Stimulated activated CD8-positive, alpha-beta memory T cell treated with anti-CD3 and anti-CD28 coated beads, Interleukin-2, amount 100 ng/mL, for 48 hours (primary cell): Measurements from ENCODE around the gene UBE2J2.

Source experiments
- DNase-seq, 2 donors: peaks; one replicate each; pipeline ENCODE4 v3.0.0-alpha.2; 2020; ENCODE audit warnings: low read depth in 2 of 2

Gene UBE2J2

DNA sequence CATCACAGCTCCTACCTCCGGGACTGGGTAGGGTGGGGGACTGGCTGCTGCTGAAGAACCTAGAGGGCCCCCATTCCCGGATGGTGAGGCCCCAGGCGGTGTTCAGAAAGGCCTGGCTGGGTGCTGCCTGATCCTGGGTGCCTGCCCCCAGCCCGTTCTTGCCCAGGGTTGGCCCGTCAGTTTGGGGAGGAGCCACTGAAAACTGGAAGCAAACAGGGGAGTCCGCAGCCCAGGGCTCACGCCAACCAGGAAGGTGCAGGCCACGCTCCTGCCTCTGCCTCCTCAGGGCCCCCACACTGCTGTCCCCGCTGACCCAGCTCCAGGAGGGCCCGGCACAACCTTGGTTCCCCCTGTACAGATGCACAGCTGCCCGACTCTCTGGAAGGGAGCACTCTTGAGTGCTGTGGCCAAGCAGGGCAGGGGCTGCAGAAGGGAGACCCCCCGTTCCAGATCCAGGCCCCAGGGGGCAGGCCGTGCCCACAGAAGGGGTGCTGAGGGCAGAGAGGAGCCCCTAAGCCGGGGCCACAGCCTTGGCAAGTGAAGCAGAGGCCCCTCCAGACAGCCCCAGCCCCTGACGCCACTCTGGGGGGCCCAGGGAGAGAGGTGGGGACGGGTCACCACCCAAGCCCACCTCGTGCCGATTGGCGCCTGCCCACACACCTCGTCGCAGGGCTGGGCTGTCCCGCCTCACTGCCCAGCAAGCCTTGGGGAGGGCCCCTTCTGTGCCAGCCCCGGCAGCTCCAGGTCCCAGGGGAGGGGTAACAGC, 32.6 kb downstream of the UBE2J2 start:
- DNase-seq = no peak

DNA sequence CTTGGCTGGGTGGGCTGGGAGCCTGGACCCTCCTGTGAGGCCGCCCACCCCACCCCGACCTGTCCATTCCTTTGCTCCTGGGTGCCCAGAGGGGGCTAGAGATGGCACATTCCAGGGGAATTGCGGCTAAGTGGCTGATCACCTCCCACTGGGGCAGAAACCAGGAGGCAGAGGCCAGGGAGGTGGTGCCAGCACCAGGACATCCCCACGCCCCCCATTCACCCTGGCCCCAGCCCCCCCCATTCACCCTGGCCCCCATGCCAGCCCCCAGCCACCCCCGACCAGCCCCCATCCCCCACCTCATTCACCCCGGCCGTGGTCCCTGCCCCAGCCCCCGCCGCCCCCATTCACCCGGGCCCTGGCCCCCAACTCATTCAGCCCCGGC, 33.3 kb downstream of the UBE2J2 start:
- DNase-seq = no peak

DNA sequence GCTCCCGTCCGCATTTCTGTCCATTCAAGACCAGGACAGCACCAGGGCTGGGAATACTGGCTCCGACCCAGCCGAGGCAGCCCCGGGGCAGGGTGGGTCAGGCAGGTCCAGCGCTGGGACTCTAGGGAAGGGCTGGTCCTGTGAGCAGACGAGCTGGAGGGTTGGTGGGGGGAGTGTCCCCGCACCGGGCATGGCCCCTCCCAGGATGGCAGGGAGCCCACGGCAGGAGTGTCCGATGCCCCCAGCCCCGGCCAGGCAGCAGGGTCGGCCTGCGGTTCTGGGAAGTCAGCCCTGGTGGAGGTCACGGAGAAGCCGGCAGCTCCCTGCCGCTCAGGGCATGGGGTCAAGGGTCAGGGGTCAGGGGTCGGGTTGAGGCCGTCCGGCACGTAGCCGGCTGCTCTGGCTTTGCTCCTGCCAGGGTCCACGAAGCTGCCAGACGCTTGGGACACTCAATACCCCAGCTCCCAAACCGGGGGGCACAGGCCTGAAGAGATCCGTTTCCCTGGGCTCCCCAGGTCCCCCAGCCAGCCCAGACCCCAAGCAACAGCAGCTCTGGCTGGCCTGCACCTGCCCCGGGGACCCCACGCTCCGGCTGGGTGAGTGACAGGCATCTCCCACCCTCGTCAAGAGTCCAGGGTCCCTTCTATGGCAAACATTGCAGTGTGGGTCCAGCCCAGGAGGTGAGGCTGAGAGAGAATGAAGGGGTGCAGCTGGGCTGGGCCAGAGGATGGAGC, 33.9 kb downstream of the UBE2J2 start:
- no peak for DNase-seq

DNA sequence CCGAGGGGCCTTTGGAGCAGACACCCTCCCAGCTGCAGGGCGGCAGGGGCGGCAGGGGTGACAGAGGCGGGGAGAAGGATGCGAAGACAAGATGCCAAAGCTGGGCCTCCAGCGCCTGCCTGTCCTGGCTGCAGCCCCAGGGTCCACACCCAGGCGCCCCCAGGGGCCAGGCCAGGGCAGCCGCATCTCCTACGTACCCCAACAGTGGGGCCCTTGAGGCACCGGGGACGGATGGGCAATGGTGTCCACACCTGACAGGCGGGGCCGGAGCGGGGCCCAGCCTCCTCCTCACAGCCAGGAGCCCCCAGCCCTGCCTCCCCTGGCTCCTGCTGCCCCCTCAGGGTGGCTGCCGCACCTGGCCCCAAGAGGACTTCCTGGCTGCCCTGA, 34.4 kb downstream of the UBE2J2 start:
- no peak for DNase-seq

DNA sequence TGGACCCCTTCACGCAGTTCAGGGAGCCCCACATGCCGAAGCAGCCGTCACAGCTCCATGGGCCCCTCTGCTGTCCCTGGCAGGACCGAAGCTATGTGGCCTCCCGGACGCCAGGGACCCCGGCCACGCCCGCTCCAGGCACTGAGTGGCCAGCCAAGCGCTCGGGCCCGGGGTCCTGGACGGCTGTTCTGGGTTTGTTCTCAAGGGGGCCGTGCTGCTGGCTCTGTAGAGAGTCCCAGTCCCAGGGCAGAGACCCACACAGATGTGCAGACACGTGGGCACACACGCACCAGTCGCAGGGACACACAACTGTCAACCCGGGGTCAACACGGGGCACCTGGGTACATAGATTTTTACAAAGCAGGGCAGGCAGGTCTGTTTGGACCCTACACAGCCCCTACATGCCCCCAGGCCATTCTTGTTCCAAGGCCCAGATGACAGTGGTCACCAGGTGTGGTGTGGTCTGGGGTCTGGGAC, 34.9 kb downstream of the UBE2J2 start:
- no peak for DNase-seq

DNA sequence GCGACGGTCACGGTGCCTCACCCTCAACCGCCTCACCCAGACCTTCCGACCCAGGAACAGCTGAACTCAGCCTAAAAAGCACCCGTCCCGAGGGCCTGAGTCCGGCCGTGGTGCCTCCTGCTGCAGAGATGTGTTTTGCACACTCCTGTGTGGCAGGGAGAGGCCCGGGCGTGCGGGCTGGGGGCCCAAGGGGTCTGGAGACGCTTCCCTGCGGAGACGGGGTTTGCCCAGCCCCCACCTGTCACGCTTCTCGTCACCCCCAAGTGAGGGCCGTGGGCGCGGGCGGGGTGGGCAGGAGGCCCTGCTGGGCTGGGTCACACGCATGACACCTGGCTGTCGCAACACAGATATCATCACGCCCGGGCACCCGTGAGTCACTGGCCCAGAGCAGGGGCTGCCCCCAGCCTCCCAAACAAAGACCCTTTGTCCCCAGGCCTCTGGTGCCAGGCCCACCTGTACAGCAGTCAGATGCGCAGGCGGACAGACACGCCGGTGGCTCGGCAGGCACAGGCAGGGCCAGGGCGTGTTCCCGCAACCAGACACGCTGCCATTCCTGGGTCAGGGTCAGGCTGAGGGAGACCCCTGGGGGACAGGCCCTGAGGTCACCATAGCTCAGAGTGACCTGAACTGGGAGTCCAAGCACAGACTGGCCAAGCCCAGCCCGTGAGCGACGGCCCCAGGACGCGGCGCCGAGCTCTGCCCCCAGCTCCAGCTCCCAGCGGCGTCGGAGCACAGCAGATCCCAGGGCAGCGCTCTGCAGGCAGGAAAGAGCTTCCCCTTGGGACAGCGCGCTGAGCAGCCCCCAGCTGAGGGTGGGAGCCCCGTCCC, 35.6 kb downstream of the UBE2J2 start:
- no peak for DNase-seq

DNA sequence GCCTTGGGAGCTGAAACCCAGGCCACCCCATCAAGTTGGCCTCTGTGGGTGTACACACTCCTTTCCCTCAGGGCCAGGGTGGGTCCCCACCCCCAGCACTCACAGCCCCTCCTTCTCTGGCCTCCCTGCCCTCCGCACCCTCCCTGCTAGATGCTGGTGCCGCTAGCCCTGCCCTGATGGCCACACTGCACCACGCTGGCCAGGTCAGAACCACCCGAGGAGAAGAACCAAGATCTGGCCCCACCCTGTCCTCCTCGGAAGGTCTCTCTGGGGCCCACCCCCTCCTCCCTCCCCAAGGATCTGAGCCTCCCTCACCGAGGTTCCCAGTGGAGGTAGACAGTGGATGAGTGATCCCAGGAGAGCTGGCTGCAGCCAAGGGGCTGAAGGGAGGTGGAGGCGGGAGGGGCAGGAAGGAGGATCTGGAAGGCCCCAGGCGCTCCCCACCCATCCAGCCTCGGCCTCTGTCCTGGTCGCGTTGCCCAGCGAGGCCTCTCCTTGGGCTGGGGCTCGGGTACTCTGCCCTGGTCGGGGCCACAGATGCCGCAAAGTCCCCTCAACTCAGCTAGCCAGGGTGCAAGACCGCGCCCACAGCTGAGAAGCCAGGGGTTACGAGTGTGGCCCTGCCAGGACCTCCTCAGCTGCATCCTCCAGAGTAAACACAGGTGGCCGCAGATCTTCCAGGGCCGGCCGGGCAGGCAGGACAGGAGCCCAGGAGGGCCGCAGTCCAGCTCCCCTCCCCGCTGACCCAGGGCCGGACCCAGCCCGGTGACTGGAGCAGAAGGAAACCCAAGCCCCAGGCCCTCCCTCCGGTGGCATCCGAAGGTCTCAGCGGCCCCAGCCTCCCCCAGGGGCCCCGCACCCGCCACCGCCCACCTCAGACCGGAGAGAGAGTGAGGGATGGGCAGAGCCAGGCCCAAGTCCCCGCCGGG, 36.4 kb downstream of the UBE2J2 start:
- DNase-seq = no peak

DNA sequence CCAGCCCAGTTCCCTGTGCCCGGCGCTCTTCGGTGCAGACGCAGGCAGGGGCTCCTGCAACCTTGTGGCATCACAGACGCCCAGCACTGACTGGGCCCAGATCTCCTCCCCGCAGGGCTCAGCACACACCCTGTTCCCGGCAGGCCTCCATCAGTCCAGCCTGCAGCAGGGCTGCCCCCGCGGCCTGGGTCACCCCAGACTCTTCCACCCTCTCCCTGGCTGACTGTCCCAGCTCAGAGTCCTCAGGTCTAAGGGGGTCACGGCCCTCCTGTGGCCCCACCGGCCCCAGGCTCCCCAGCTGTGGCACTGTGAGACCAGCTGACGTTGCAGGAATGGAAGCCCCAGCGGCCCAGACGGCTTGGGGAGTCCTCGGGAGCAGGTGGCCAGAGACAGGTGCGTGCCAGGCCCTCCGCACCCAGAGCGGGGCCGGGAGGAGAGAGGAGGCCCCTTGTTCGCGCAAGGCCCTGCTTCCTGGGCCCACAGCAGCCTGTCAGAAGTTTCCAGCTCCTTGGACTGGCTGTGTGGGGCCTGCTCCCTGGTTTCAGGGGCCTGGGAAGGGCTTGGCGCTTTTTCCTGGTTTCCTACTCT, 37.4 kb downstream of the UBE2J2 start:
- no peak for DNase-seq

DNA sequence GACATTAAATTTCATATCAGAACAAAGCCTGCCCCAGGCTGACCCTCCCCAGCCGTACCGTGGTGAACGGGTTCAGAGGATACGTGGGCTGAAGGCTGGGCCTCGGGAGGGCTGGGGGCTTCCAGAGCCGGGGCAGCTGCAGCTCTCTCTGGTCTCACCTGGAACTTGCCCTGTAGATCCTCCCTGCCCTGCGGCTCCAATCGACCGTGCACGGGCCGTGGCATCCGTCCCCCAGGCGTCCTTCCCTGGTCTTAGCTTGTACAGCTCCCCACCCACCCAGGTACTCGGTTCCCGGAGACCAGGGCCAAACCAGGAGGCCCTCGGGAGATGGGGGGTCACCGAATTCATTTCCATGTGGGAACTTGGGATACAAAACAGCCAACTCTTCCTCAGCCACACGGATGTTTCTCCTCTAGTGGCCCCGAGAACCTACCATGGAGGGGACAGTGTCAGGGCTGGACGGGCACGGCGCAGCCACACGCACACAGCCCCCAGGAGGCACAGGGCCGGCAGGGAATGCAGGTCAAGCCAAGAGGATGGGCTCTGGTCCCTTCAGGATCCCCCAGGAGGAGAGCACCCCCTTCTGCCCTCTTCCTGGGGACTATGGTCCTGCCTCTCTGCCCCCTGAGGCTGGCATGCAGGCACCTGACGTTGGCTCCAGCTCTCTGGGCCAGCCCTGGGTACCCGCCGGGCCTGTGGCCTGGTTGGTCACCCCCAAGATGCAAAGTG, 38.5 kb downstream of the UBE2J2 start:
- no peak for DNase-seq

DNA sequence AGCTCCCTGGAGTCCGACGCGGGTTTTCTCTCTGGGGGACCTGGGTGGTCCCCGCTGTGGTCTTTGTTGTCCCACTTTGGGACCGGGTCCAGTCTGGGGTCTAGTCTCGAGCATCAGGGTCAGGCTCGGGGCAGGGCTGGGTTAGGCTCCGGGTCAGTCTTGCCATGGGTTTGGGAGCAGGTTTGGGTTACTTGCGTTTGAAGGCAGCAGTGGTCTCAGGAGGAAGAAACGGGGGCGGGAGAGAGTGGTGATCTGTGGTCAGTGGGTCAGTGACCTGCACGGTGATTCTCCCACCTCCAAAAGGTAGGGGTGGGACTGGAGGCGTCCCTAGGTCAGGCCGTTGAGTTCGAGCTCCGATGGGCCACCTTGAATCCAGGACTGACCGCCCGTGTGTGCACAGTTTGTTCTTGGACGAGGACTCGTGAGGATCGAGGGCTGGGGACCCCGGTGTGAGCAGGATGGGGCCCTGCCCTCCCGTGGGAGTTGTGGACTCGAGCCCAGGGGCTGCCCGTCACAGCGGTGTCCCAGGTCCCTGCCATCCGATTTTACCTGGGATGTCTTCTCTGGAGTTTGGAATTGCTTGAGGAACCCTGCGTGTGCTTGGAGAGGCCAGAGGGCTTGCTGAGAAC, 39.4 kb downstream of the UBE2J2 start:
- no peak for DNase-seq

DNA sequence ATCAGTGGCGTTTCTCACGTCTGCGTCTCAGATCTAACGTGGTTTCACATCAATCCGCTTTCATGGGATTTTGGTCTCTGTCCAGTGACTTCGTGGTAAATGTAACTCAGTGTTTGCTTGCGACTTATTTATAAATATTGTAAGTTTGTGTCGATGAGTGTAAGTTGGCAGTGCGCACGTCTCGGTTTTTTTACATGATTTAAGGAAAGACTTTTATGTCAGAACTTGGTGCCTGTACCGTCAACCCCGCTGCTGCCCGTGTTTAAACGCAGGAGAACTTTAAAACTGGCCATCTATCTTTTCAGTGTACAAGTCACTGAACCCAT, 40.1 kb downstream of the UBE2J2 start:
- DNase-seq = no peak

DNA sequence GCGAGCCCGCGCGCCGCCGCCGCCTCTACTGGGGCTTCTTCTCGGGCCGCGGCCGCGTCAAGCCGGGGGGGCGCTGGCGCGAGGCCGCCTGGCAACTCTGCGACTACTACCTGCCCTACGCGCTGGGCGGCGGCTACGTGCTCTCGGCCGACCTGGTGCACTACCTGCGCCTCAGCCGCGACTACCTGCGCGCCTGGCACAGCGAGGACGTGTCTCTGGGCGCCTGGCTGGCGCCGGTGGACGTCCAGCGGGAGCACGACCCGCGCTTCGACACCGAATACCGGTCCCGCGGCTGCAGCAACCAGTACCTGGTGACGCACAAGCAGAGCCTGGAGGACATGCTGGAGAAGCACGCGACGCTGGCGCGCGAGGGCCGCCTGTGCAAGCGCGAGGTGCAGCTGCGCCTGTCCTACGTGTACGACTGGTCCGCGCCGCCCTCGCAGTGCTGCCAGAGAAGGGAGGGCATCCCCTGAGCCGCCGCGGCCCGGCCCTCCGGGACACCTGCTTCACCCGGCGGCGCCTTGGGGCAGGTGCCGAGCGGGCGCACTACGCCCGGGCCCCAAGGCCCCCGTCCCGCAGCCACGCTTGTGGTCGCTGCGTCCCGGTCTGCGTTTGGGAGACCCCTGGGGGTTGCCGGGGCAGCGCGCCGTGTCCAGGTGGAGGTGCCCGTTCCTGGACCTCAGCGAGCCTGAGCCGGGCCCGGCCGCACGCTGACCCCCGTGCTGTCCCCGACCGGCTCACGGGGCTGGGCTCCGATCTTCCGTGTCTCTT, 40.7 kb downstream of the UBE2J2 start:
- no peak for DNase-seq

DNA sequence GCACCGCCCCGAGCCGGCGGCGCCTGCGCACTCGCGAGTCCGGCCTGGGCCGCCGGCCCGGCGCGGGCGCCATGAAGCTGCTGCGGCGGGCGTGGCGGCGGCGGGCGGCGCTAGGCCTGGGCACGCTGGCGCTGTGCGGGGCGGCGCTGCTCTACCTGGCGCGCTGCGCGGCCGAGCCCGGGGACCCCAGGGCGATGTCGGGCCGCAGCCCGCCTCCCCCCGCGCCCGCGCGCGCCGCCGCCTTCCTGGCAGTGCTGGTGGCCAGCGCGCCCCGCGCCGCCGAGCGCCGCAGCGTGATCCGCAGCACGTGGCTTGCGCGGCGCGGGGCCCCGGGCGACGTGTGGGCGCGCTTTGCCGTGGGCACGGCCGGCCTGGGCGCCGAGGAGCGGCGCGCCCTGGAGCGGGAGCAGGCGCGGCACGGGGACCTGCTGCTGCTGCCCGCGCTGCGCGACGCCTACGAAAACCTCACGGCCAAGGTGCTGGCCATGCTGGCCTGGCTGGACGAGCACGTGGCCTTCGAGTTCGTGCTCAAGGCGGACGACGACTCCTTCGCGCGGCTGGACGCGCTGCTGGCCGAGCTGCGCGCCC, 41.4 kb downstream of the UBE2J2 start, which contains the start of gene B3GALT6:
Gene B3GALT6, plus strand, starts transcription at position 30 of the 588 bp plus-strand sequence. Its CDS starts 42 bp downstream, at position 72.
- no peak for DNase-seq

DNA sequence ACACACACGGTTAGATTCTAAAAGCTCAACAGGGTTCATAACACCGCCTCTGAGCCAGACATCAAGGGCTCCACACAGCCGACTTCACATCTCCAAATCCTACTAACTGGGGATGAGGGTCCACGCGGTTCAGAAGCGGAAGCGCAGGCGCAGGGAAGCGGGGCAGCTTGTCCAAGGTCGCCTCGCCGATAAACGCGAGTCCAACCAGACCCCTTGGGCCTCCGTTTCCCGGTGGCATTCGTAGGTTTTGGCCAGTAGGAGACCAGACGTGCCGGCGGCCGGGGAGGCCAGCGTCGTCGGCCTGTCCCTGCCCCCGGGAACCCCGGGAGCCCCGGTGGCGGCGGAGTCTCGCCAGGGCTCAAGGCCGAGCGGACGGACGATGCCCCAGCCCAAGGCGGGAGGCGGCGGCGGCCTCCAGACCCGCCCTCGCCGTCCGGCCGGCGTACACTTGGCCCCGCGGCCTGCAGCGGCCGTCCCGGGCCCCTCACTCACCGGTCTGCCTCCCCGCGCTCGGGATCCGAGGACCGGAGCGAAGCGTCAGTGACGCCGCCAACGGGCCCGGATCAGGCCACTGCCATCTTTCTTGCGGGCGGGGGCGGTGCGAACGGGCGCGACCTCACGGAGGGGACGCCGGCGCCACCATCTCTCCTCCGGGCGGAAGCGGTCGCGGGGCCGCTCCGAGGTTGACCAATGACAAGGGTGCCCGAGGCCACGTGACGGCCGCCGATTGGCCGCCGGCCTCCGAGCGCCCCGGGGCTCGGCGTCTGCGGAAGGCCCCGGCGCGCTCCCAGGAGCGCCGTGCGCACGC, 42.0 kb downstream of the UBE2J2 start, which contains the start of gene SDF4:
Gene SDF4, minus strand, starts transcription at position 602 of the 808 bp plus-strand sequence. CDS start 3,229 bp downstream, outside the sequence.
- DNase-seq = peak; percentile 95

DNA sequence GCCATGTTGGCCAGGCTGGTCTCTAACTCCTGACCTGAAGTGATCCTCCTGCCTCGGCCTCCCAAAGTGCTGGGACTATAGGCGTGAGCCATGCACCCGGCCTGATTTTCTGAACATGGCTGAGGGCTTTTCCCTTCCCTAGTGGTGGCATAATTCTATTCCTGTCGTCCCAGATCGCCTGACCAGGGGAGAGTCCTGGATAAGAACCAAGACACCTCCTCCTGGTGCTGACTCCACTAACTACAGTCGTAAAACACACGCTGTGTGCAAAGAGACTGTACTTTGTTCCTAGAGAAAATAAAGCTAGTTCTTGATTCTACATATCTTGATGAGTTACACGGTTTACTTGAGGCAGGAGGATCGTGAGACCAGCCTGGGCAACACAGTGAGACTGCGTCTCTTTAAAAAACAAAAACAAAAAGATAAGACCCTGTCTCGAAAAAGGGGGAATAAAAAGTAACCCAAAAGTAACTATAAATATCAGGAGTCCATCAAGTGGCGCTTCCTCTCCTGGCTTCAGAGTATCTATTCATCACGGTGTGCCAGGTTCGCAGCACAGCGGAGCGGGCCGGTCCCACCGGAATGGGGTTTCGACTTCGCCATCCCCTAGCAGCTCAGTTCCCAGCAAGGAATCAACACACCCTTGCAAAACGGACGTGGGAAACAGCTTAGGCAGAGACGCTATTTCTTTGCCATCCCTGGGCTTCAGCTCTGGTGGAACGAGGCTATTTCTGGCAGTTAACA, 42.8 kb downstream of the UBE2J2 start:
- no peak for DNase-seq

DNA sequence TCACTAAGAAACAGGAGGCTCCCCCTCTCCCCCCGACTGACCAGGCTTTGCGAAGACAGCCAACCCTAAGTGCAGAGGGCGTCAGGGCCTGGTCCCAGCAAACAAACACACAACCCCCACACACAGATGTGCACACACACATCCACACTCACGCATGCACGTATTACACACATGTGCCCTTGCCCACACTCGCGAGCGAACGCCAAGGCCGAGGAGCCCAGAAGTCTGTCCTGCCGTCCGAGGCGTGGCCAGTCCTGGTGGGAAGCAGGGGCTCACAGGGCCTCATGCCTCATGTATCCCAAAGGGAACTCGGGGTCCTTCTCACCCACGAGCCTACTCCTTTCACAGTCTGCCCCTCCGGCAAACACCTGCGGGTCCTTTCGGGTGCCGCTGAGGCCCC, 43.9 kb downstream of the UBE2J2 start:
- no peak for DNase-seq
